Large intestine (tissue), 3 donors: Measurements from ENCODE around the gene KRTAP12-4. TPM values are rescaled to one million over a fixed set of nuclear protein-coding genes. Genes with fewer than 3 reads are reported as not detected.
"Not testable (repeated sequence)": the region's sequence is repeated elsewhere in the genome, so short reads cannot be mapped to it uniquely, and the experiment has no call there.

Source experiments
- DNase-seq, 2 donors: peaks; one replicate each; pipeline versions ENCODE4 v3.0.0 to v3.0.0-alpha.2; 2013
- H3K27ac ChIP-seq: one replicate; pipeline ENCODE4 v1.5.1; 2013; ENCODE audit warnings: low read length
- H3K27me3 ChIP-seq: 2 replicates; pipeline ENCODE4 v1.6.1; 2013; ENCODE audit warnings: low read length; ENCODE audit not compliant: control insufficient read depth, insufficient read depth
- H3K36me3 ChIP-seq: 2 replicates; pipeline ENCODE4 v1.6.1; 2013; ENCODE audit warnings: low read length; ENCODE audit not compliant: control insufficient read depth, insufficient read depth
- H3K4me1 ChIP-seq: one replicate; pipeline ENCODE4 v1.6.1; 2013; ENCODE audit warnings: low read length; ENCODE audit not compliant: control insufficient read depth, insufficient read depth
- H3K4me3 ChIP-seq: one replicate; pipeline ENCODE4 v1.5.1; 2013; ENCODE audit warnings: low read length
- H3K9me3 ChIP-seq: one replicate; pipeline ENCODE4 v1.6.1; 2013; ENCODE audit warnings: mild to moderate bottlenecking, low read depth, low read length, moderate library complexity; ENCODE audit not compliant: control insufficient read depth
- WGBS: methylation state at CpG from one replicate; pipeline ENCODE4 v1.1.5; 2013; ENCODE audit warnings: low lambda C conversion rate; ENCODE audit not compliant: insufficient coverage; 5-methylcytosine and 5-hydroxymethylcytosine counted together
- polyA plus RNA-seq: library from polyadenylated mRNA; unstranded; fragments of 120-200 nt; gene quantifications from one replicate; pipeline ENCODE4 v1.2.1, GENCODE V29; 2013

KRTAP12-4 gene
- polyA plus RNA-seq, 1 donor, result not detected

- no CpG with 5 or more reads among the region's 14 CpGs for WGBS
- no peak overlapping the region for H3K27ac ChIP-seq
- no peaks in the 10 kb centered on the region for H3K4me1 ChIP-seq
- H3K4me3 ChIP-seq, result no peak overlapping the region
- no peaks in the 10 kb centered on the region for H3K36me3 ChIP-seq
- H3K27me3 ChIP-seq, result no peaks in the 10 kb centered on the region
- H3K9me3 ChIP-seq, result no peaks in the 10 kb centered on the region
- no peak for DNase-seq
Measured at GRCh38 chr21:44643741-44644310, 10.6 kb downstream of the KRTAP12-4 start.

GRCh38 chr21:44640761-44641160 is 13.7 kb downstream of the KRTAP12-4 start:
- no peaks in the 10 kb centered on the region for H3K36me3 ChIP-seq

DNA sequence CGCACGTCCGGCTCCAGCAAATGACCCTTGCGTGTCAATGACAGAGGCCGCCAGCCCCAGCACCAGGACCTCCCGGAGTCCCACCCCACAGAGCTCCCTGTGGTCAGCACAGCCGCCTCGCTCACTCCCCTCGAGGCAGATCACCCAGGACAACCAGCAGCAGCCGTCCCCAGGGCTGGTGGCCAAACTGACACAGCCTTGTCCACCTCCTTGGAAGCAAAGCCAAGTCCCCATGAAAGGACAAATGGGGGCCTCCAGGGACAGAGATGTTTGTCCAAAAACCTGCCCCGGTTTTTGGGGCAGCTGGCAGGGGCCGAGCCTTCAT is 15.2 kb downstream of the KRTAP12-4 start:
- Histone ChIP-seq H3K27ac (no peak overlapping the region), H3K4me3 (no peak overlapping the region), H3K4me1 (no peaks in the 10 kb centered on the region), H3K27me3 (no peaks in the 10 kb centered on the region), H3K9me3 (no peaks in the 10 kb centered on the region), H3K36me3 (no peaks in the 10 kb centered on the region)
- WGBS, result no CpG with 5 or more reads among the region's 12 CpGs
- no peak for DNase-seq

More at GRCh38 chr21:44640761-44641160, 13.7 kb downstream of the KRTAP12-4 start:
- WGBS, result no CpG with 5 or more reads among the region's 5 CpGs
- H3K4me3 ChIP-seq, result no peak overlapping the region
- no peaks in the 10 kb centered on the region for H3K27me3 ChIP-seq
- no peak overlapping the region for H3K27ac ChIP-seq
- no peaks in the 10 kb centered on the region for H3K4me1 ChIP-seq
- H3K9me3 ChIP-seq, result no peaks in the 10 kb centered on the region
- DNase-seq, result no peak

GRCh38 chr21:44638506-44639330 is 15.7 kb downstream of the KRTAP12-4 start:
- WGBS, result no CpG with 5 or more reads among the region's 21 CpGs
- not testable (repeated sequence) for H3K27me3 ChIP-seq, DNase-seq

GRCh38 chr21:44637851-44638348 is 16.6 kb downstream of the KRTAP12-4 start:
- not testable (repeated sequence) for H3K27me3 ChIP-seq, H3K9me3 ChIP-seq, H3K4me3 ChIP-seq, H3K4me1 ChIP-seq, H3K27ac ChIP-seq, H3K36me3 ChIP-seq, DNase-seq
- no CpG with 5 or more reads among the region's 12 CpGs for WGBS

More at GRCh38 chr21:44638506-44639330, 15.7 kb downstream of the KRTAP12-4 start:
- not testable (repeated sequence) for H3K4me3 ChIP-seq, H3K27ac ChIP-seq, H3K4me1 ChIP-seq, H3K36me3 ChIP-seq, H3K9me3 ChIP-seq

DNA sequence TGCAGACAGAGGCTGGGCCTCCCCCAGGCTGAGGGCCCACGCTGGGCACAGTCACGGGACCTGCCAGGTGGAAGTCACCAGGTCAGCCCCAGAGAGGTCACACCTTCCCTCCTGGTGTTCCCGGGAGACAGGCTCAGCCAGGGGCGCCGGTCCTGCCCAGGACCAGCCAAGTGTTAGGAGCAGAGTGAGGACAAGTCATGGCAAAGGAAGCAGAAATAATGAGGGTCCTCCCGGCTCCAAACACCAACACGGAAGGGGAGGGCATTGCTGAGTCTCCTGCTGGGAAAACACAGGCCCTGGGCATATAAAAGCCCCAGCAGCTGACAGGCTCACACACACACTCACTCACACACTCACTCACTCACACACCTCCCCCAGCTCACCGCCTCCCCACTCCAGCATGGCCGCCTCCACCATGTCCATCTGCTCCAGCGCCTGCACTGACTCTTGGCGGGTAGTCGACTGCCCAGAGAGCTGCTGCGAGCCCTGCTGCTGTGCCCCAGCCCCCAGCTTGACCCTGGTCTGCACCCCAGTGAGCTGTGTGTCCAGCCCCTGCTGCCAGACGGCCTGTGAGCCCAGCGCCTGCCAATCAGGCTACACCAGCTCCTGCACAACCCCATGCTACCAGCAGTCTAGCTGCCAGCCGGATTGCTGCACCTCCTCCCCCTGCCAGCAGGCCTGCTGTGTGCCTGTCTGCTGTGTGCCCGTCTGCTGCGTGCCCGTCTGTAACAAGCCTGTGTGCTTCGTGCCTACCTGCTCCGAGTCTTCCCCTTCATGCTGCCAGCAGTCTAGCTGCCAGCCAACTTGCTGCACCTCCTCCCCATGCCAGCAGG is 17.2 kb downstream of the KRTAP12-4 start, which contains the start of gene KRTAP10-10:
Gene KRTAP10-10, plus strand, starts transcription at position 339 of the 833 bp plus-strand sequence. Its CDS starts 62 bp downstream, at position 401.
- Histone ChIP-seq H3K9me3 (no peaks in the 10 kb centered on the region), H3K4me3 (no peak within 1 kb of the TSS), H3K27ac (no peak within 1 kb of the TSS), H3K27me3 (no peaks in the 10 kb centered on the region), H3K36me3 (no peaks in the 10 kb centered on the region), H3K4me1 (no peaks in the 10 kb centered on the region)
- DNase-seq, result no peak
- WGBS, result no CpG with 5 or more reads among the region's 21 CpGs

DNA sequence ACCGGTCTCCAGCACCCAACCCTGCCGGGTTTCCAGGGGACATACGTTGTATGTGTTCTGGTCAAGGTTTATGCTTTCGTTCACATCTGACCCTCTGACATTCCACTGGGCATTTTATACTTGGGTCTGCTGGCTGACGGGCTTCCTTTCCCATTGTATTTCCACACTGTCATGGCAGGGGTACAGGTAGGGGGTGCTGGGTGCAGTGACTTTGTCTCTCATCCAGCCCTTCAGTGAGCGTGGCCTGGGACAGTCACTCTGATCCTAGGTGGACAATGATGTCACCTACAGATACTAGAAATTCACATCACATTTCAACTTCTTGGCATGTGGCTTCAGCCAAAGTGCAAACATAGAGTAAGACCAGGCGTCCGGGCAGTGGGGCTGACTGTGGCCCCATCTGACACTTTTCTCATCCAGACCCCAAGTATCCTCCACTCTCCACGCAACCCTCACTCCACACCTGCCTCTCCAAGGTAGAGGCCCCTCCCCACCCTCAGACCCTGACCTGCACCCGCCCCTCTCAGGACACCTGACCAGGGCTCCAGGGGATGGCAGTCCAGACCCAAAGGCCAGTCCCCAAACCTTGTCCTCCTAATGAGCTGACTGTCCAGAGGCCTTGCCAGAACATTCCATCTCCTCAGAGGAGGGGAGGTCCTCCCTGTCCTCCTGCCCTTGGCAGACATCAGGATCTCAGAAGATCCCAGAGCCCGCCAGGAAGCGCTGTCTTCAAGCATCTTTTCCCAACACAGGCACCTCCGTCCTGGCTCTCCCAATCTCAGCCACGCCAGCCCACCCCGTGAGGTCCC is 18.0 kb downstream of the KRTAP12-4 start:
- Histone ChIP-seq H3K27me3 (no peaks in the 10 kb centered on the region), H3K9me3 (peaks cover 5% of the 10 kb centered on the region), H3K27ac (no peak overlapping the region), H3K4me3 (no peak overlapping the region), H3K36me3 (no peaks in the 10 kb centered on the region), H3K4me1 (no peaks in the 10 kb centered on the region)
- no CpG with 5 or more reads among the region's 15 CpGs for WGBS
- DNase-seq, result no peak

DNA sequence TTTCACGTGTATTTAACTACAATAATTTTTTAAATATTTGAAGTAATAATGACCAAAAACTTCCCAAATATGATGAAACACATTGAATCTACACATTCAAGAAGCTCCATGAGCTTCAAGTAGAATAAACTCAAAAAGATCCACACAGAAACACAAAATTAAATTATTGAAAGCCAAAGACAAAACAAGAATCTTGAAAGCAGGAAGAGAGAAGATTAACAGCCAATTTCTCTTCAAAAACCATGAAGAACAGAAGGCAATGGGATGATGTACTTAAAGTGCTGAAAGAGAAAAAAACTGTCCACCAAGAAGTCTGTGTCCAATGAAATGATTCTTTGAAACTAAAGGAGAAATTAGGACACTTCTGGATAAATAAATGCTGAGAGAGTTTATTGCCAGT is 22.4 kb downstream of the KRTAP12-4 start:
- peaks cover 15% of the 10 kb centered on the region for H3K9me3 ChIP-seq
- H3K4me3 ChIP-seq, result no peak overlapping the region
- no peaks in the 10 kb centered on the region for H3K36me3 ChIP-seq
- no peaks in the 10 kb centered on the region for H3K27me3 ChIP-seq
- no peaks in the 10 kb centered on the region for H3K4me1 ChIP-seq
- no peak for DNase-seq
- 86% methylated on average over 1 of the region's 1 CpG for WGBS
- H3K27ac ChIP-seq, result no peak overlapping the region

DNA sequence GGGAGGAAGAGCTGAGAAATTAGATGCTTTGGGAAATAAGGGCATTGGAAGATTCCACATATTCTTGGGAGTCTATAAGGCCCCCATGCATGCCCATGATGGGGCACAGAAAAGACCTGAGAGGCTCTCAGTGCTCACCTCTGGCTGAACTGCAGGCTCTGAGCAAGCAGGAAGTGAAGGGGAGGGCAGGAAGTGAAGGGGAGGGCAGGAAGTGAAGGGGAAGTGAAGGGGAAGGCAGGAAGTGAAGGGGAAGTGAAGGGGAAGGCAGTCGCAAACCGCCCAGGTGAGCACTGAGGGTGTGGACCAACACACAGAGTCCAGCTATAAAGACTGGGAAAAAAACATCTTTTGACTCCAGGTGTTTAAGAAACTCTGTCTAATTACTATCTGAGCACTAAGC is 24.0 kb downstream of the KRTAP12-4 start:
- no peak for DNase-seq
- H3K27ac ChIP-seq, result no peak overlapping the region
- no CpG with 5 or more reads among the region's 2 CpGs for WGBS
- H3K4me3 ChIP-seq, result no peak overlapping the region
- peaks cover 15% of the 10 kb centered on the region for H3K9me3 ChIP-seq
- no peaks in the 10 kb centered on the region for H3K4me1 ChIP-seq
- peaks cover 4% of the 10 kb centered on the region for H3K27me3 ChIP-seq
- H3K36me3 ChIP-seq, result no peaks in the 10 kb centered on the region
